Transverse colon (tissue), 4 donors: ENCODE data around the gene IL1RAPL1. TPM values are rescaled to one million over a fixed set of nuclear protein-coding genes. Genes with fewer than 3 reads are reported as not detected.

ENCODE experiments used
- DNase-seq: peaks from one replicate; pipeline ENCODE4 v3.0.0-alpha.2; 2019
- H3K27ac ChIP-seq, 4 donors: fragments of 200-600 bp; sonication (generic); 2 replicates each; pipeline ENCODE4 v1.5.1; 2016 to 2018; ENCODE audit warnings: inconsistent platforms in 4 of 4
- H3K27me3 ChIP-seq: fragments of 200-600 bp; sonication (generic); 2 replicates; pipeline ENCODE4 v1.5.1; 2017; ENCODE audit warnings: inconsistent platforms
- H3K36me3 ChIP-seq, 4 donors: fragments of 200-600 bp; sonication (generic); 2 replicates each; pipeline ENCODE4 v1.5.1; 2017 to 2019; ENCODE audit warnings: inconsistent platforms in 4 of 4
- H3K4me1 ChIP-seq, 4 donors: fragments of 200-600 bp; sonication (generic); 2 replicates each; pipeline ENCODE4 v1.5.1; 2017 to 2020; ENCODE audit warnings: inconsistent platforms in 4 of 4
- H3K4me3 ChIP-seq, 4 donors: fragments of 200-600 bp; sonication (generic); 1 replicate in 1 of 4; 2 replicates in 3 of 4; pipeline versions ENCODE4 v1.5.1 to v1.6.1; 2017 to 2019; ENCODE audit warnings: inconsistent platforms in 4 of 4
- H3K9me3 ChIP-seq, 2 donors: fragments of 200-600 bp; sonication (generic); 2 replicates each; pipeline ENCODE4 v1.5.1; 2017 to 2019; ENCODE audit warnings: inconsistent platforms in 2 of 2
- EP300 ChIP-seq: sonication (generic); formaldehyde crosslinking; IDR thresholded peaks from one replicate; pipeline ENCODE4 v1.6.1; 2017; ENCODE audit warnings: antibody characterized with exemption, low read depth
- POLR2A ChIP-seq: fragments of 450-650 bp; IDR thresholded peaks from one replicate; pipeline ENCODE4 v1.6.1; 2016; ENCODE audit warnings: antibody characterized with exemption, mild to moderate bottlenecking, moderate library complexity
- POLR2AphosphoS5 ChIP-seq, 3 donors: sonication (generic); formaldehyde crosslinking; IDR thresholded peaks; one replicate each; pipeline ENCODE4 v1.6.1; 2016; ENCODE audit warnings: antibody characterized with exemption in 3 of 3
- WGBS, 2 donors: methylation state at CpG; one replicate each; pipeline ENCODE4 v1.1.5; 2018; ENCODE audit warnings: low coverage in 1 of 2; 5-methylcytosine and 5-hydroxymethylcytosine counted together
- in situ Hi-C, 4 donors: fragments of 200-750 bp; cut with MboI; loops; one replicate each; pipeline versions ENCODE4 v1.15.0 to v1.15.1; 2017; ENCODE audit warnings: low sequenced_read_pairs in 3 of 4, low pct_ligation_motif_present in 1 of 4, low pct_unique_long_range_greater_than_20kb in 1 of 4
- intact Hi-C: fragments of 100-400 bp; cut with DNase I; formaldehyde crosslinking; loops from one replicate; pipeline ENCODE4 v1.15.1; 2023; ENCODE audit warnings: low total_unique reads
- total RNA-seq, 4 donors: library from RNA; depleted of rRNA; stranded (reverse); fragments of >200 nt; gene quantifications; one replicate each; pipeline ENCODE4 v1.1.0, GENCODE V29; 2016
- TF ChIP-seq, protein P1 (sequence below), 5 experiments: fragments of 200-600 bp in 3 of 5; fragments of 450-650 bp in 2 of 5; sonication (generic) in 3 of 5; IDR thresholded peaks; 1 replicate in 2 of 5; 2 replicates in 3 of 5; pipeline ENCODE4 v1.5.1; 2016 to 2017; ENCODE audit warnings: antibody characterized with exemption in 5 of 5, inconsistent platforms in 3 of 5, mild to moderate bottlenecking in 2 of 5, moderate library complexity in 1 of 5

Gene IL1RAPL1
- total RNA-seq, 4 donors from 2014 or later, result 0.14 to 0.32 (median 0.20) TPM; not detected in 1

DNA sequence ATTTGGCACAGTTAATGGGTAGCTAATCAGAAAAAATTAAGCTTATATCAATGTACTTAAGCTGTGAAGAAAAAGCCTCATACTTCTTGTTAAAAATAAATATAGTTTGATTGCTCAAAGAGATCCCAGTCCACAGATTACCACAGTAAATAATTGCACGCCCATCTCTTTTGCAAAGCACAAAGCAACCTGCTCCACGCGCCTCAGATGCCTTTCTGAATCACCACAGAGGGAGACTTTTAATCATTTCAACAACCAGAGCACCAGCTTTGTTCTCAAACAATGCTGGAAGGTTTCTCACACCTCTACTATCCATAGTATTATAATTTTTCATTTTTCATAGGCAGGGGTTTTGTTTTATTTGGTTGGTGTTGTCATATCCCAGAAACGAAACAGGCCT is 1289.5 kb downstream of the IL1RAPL1 start:
- DNase-seq, result no peak
- Histone ChIP-seq H3K36me3 (no peaks in the 10 kb centered on the region), H3K9me3 (no peaks in the 10 kb centered on the region), H3K27me3 (no peaks in the 10 kb centered on the region), H3K4me3 (no peak overlapping the region), H3K4me1 (no peaks in the 10 kb centered on the region), H3K27ac (no peak overlapping the region)
- in situ Hi-C loops, result no loop called here
- TF ChIP-seq POLR2AphosphoS5 (IDR thresholded peaks at IDR 0.05) (no peak), EP300 (no peak), POLR2A (no peak)
- TF ChIP-seq, protein P1, sequence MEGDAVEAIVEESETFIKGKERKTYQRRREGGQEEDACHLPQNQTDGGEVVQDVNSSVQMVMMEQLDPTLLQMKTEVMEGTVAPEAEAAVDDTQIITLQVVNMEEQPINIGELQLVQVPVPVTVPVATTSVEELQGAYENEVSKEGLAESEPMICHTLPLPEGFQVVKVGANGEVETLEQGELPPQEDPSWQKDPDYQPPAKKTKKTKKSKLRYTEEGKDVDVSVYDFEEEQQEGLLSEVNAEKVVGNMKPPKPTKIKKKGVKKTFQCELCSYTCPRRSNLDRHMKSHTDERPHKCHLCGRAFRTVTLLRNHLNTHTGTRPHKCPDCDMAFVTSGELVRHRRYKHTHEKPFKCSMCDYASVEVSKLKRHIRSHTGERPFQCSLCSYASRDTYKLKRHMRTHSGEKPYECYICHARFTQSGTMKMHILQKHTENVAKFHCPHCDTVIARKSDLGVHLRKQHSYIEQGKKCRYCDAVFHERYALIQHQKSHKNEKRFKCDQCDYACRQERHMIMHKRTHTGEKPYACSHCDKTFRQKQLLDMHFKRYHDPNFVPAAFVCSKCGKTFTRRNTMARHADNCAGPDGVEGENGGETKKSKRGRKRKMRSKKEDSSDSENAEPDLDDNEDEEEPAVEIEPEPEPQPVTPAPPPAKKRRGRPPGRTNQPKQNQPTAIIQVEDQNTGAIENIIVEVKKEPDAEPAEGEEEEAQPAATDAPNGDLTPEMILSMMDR (IDR thresholded peaks at IDR 0.05), result no peak
- intact Hi-C loops, result no loop called here
- 55% methylated on average over 4 of the region's 4 CpGs; no CpG with 5 or more reads in 1 of the 2 donors for WGBS, 2 donors

- Histone ChIP-seq H3K9me3 (no peaks in the 10 kb centered on the region), H3K27me3 (no peaks in the 10 kb centered on the region), H3K4me1 (no peaks in the 10 kb centered on the region), H3K4me3 (no peak overlapping the region), H3K27ac (no peak overlapping the region), H3K36me3 (no peaks in the 10 kb centered on the region)
- in situ Hi-C loops, result no loop called here
- intact Hi-C loops, result no loop called here
- TF ChIP-seq POLR2A (no peak), POLR2AphosphoS5 (IDR thresholded peaks at IDR 0.05) (no peak), EP300 (no peak)
- TF ChIP-seq, protein P1 (IDR thresholded peaks at IDR 0.05), result no peak
- DNase-seq, result no peak
- 60% methylated on average over 3 of the region's 3 CpGs; no CpG with 5 or more reads in 1 of the 2 donors for WGBS, 2 donors
Observed at GRCh38 chrX:29880977-29881376, 1293.7 kb downstream of the IL1RAPL1 start.

DNA sequence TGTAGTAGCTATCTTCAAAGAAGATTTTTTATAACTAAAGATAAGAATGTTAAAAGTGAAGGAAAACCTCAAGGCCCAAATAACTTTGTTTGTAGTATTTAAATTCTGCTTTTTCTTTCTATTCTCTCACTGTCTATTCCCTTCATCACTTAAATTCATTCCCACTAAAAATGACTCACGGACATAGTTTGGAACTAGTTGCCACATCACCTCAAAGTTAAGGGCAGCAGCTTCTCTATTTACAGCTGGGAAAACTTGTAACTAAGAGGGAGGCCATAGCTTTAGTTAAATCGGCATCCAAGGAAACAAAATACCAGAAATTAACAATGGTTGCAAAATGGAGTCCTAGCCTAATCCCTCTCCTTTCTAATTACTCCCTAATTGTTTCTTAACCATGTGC is 1302.8 kb downstream of the IL1RAPL1 start:
- in situ Hi-C loops, result no loop called here
- no peak overlapping the region for H3K4me3 ChIP-seq
- no peaks in the 10 kb centered on the region for H3K9me3 ChIP-seq
- no peaks in the 10 kb centered on the region for H3K27me3 ChIP-seq
- no peaks in the 10 kb centered on the region for H3K36me3 ChIP-seq
- no peak overlapping the region for H3K27ac ChIP-seq
- intact Hi-C loops, result no loop called here
- no peak for DNase-seq
- no peaks in the 10 kb centered on the region for H3K4me1 ChIP-seq
- TF ChIP-seq POLR2A (no peak), POLR2AphosphoS5 (IDR thresholded peaks at IDR 0.05) (no peak), EP300 (no peak)
- TF ChIP-seq, protein P1 (IDR thresholded peaks at IDR 0.05), result no peak
- 76 to 93% methylated on average over 2 of the region's 2 CpGs for WGBS, 2 donors

GRCh38 chrX:29890646-29891200 is 1303.5 kb downstream of the IL1RAPL1 start:
- DNase-seq, result no peak
- WGBS, 2 donors, result 59% methylated on average over 2 of the region's 2 CpGs; no CpG with 5 or more reads in 1 of the 2 donors
- Histone ChIP-seq H3K36me3 (no peaks in the 10 kb centered on the region), H3K27ac (no peak overlapping the region), H3K27me3 (no peaks in the 10 kb centered on the region), H3K4me3 (no peak overlapping the region), H3K9me3 (no peaks in the 10 kb centered on the region), H3K4me1 (no peaks in the 10 kb centered on the region)
- in situ Hi-C loops (no loop called here), intact Hi-C loops (no loop called here)
- TF ChIP-seq POLR2AphosphoS5 (IDR thresholded peaks at IDR 0.05) (no peak), POLR2A (no peak), EP300 (no peak)
- TF ChIP-seq, protein P1 (IDR thresholded peaks at IDR 0.05), result no peak
